Skin epidermis (tissue), 12 donors: ENCODE results near the gene SEC24C.
A peak's percentile ranks its signal among the peaks of the same experiment; 100 is the strongest.
"Not testable (repeated sequence)": the region's sequence is repeated elsewhere in the genome, so short reads cannot be mapped to it uniquely, and the experiment has no call there.

Experiments
- H3K27ac ChIP-seq, 21 experiments: fragments of 200-600 bp; sonication (generic) in 11 of 21; one replicate each; pipeline ENCODE4 v1.5.0; 2020; ENCODE audit warnings: mild to moderate bottlenecking in 3 of 21, inconsistent platforms in 2 of 21, moderate library complexity in 2 of 21
- H3K4me3 ChIP-seq, 7 experiments: fragments of 200-600 bp; sonication (generic) in 2 of 7; one replicate each; pipeline ENCODE4 v1.5.0; 2020; ENCODE audit warnings: inconsistent platforms in 2 of 7, mild to moderate bottlenecking in 2 of 7, moderate library complexity in 1 of 7

SEC24C gene

DNA sequence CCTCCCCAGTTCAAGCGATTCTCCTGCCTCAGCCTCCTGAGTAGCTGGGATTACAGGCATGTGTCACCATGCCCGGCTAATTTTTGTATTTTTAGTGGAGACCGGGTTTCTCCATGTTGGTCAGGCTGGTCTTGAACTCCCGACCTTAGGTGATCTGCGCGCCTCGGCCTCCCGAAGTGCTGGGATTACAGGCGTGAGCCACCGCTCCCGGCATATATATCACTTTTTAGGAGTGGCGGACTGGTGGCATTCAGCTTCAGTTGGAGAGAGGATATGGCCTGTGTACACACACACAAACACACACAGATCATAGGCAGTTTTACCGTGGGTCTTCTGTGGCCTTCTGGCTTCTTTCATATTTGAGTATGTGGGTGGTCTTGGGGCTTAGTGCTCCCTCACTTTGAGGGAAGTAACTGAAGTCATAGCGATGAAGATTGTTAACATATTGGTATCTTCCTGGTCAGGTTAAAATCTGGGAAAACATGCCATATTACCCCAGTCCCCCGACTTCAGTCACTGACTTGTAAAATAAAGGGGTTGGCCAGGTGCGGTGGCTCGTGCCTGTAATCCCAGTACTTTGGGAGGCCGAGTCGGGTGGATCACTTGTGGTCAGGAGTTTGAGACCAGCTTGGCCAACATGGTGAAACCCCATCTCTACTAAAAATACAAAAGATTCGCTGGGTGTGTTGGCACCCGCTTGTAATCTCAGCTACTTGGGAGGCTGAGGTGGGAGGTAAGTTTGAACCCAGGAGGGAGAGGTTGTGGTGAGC, 43.0 kb downstream of the SEC24C start:
- Histone ChIP-seq H3K27ac (peak overlapping the region in 4 of 21 experiments; percentile 89 to 97 (median 92)), H3K4me3 (peak overlapping the region in 4 of 7 experiments; percentile 70 to 99 (median 88))

DNA sequence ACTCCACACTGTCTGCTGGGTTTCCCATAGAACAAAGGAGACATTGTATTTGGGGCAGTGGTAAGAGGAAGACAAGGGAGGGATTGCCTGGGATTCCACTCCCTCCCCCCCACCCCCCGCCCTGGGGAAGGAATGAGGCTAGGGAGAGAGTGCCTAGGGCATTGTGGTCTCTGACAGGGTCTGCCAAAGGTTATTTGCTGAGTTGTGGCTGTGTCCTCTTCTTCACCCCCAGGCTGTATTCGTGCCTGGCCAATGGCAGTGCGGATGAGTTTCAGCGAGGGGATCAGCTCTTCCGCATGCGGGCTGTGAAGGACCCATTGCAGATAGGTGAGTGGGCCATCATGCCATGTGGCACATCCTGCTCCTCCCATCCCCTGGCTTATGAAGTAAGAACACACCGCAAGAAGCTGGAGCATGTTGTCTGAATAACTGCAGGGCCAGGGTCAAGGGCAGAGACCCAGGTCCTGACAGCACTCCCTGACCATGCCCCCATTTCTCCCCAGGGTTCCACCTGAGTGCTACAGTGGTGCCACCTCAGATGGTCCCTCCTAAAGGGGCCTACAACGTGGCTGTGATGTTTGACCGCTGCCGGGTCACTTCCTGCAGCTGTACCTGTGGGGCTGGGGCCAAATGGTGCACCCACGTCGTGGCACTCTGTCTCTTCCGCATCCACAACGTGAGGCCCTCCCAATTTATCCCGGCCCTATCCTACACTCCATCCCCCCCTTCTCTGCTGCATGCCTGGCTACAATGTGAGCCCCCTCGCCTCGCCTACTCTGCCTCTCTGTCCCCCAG, 44.9 kb downstream of the SEC24C start:
- Histone ChIP-seq H3K27ac (no peak overlapping the region), H3K4me3 (no peak overlapping the region)

- H3K4me3 ChIP-seq = no peak overlapping the region
- no peak overlapping the region for H3K27ac ChIP-seq
Observed at GRCh38 chr10:73789659-73790055, 45.5 kb downstream of the SEC24C start.

GRCh38 chr10:73790886-73791625, 46.9 kb downstream of the SEC24C start:
- Histone ChIP-seq H3K27ac (no peak overlapping the region), H3K4me3 (no peak overlapping the region)

GRCh38 chr10:73791871-73792400, 47.8 kb downstream of the SEC24C start:
- H3K27ac ChIP-seq = no peak overlapping the region

GRCh38 chr10:73793456-73793855, 49.3 kb downstream of the SEC24C start:
- Histone ChIP-seq H3K4me3 (no peak overlapping the region), H3K27ac (no peak overlapping the region)

More at GRCh38 chr10:73791871-73792400, 47.8 kb downstream of the SEC24C start:
- H3K4me3 ChIP-seq = no peak overlapping the region

DNA sequence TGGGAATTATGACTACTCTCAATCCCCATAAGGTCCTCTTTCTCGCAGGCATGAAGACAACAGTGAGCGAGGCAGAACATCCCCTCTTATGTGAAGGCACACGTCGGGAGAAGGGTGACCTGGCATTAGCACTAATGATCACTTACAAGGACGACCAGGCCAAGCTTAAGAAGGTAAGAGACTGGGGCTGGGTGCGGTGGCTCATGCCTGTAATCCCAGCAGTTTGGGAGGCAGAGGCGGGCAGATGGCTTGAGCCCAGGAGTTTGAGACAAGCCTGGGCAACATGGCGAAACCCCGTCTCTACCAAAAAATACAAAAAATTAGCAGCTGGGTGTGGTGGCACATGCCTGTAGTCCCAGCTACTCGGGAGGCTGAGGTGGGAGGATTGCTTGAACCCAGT, 51.3 kb downstream of the SEC24C start:
- not testable (repeated sequence) for H3K4me3 ChIP-seq, H3K27ac ChIP-seq

DNA sequence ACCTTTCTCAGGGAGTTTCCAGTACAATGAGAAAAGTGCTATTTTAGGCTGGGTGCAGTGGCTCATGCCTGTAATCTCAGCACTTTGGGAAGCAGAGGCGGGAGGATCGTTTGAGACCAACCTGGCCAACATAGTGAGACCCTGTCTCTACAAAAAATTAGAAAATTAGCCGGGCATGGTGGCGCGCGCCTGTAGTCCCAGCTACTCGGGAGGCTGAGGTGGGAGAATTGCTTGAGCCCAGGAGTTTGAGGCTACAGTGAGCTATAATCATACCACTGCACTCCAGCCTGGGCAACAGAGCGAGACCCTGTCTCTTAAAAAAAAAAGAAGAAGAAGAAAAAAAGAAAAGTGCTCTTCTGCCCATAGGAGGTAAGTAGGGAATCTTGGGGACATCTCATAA, 51.9 kb downstream of the SEC24C start:
- H3K4me3 ChIP-seq, H3K27ac ChIP-seq: not testable (repeated sequence)

DNA sequence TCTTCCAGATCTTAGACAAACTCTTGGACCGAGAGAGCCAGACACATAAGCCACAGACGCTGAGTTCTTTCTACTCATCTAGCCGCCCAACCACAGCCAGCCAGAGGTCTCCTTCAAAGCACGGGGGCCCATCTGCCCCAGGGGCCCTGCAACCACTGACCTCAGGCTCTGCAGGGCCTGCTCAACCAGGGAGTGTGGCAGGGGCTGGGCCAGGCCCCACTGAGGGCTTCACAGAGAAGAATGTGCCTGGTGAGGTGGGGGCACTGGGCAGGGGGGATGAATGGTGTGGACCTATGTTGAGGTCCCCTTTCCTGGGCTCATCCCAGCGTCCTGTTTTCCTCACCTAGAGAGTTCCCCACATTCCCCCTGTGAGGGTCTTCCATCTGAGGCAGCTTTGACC, 52.6 kb downstream of the SEC24C start:
- no peak overlapping the region for H3K4me3 ChIP-seq
- H3K27ac ChIP-seq = no peak overlapping the region

DNA sequence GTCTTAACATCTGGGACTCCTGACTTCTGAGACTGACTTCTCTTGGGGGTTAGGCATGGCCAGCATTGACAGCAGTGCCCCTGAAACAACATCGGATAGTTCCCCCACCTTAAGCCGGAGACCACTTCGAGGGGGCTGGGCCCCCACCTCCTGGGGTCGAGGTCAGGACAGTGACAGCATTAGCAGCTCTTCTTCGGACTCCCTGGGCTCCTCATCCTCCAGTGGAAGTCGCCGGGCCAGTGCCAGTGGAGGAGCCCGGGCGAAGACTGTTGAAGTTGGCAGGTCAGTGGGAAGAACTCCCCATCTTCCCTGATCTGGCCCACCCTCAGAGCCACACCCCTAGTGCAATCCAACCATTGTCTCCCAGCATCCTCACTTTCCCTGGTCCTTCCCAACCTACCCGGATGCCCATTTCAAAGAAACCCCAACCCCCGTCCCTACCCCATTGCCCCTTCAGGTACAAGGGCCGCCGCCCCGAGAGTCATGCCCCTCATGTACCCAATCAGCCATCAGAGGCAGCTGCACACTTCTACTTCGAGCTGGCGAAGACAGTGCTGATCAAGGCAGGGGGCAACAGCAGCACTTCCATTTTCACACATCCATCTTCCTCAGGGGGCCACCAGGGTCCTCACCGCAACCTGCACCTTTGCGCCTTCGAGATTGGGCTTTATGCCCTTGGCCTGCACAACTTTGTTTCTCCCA, 53.3 kb downstream of the SEC24C start:
- H3K4me3 ChIP-seq = no peak overlapping the region
- no peak overlapping the region for H3K27ac ChIP-seq

DNA sequence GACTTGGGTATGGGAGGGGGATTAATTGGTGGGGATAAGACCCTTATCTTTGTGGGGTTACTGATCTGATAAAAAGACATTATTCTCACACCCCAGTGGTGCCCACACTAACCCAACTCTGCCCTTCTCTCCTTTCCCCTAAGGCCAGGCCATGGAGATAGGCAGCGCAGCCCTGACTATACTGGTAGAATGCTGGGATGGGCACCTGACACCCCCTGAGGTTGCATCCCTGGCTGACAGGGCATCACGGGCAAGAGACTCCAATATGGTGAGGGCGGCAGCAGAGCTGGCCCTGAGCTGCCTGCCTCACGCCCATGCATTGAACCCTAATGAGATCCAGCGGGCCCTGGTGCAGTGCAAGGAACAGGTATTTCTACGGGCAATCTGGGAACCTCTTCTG, 53.9 kb downstream of the SEC24C start:
- no peak overlapping the region for H3K27ac ChIP-seq
- H3K4me3 ChIP-seq = no peak overlapping the region

- peak overlapping the region in 1 of 21 experiments; percentile 25 for H3K27ac ChIP-seq
- H3K4me3 ChIP-seq = no peak overlapping the region
Observed at GRCh38 chr10:73798927-73799560, 54.9 kb downstream of the SEC24C start.

GRCh38 chr10:73799899-73800559, 55.9 kb downstream of the SEC24C start:
- H3K4me3 ChIP-seq = no peak overlapping the region
- peak overlapping the region in 1 of 21 experiments; percentile 25 for H3K27ac ChIP-seq

GRCh38 chr10:73800560-73801252, 56.5 kb downstream of the SEC24C start:
- H3K4me3 ChIP-seq = no peak overlapping the region
- no peak overlapping the region for H3K27ac ChIP-seq

DNA sequence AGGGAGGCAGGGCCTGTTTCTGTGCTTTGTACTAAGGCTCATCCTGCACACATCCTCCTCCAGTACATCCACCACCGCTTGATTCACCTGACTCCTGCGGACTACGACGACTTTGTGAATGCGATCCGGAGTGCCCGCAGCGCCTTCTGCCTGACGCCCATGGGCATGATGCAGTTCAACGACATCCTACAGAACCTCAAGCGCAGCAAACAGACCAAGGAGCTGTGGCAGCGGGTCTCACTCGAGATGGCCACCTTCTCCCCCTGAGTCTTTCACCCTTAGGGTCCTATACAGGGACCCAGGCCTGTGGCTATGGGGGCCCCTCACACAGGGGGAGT, 57.0 kb downstream of the SEC24C start:
- Histone ChIP-seq H3K4me3 (no peak overlapping the region), H3K27ac (no peak overlapping the region)

GRCh38 chr10:73802276-73802991, 58.3 kb downstream of the SEC24C start:
- H3K27ac ChIP-seq = peak overlapping the region in 15 of 21 experiments; percentile 4 to 69 (median 27)
- H3K4me3 ChIP-seq = no peak overlapping the region

DNA sequence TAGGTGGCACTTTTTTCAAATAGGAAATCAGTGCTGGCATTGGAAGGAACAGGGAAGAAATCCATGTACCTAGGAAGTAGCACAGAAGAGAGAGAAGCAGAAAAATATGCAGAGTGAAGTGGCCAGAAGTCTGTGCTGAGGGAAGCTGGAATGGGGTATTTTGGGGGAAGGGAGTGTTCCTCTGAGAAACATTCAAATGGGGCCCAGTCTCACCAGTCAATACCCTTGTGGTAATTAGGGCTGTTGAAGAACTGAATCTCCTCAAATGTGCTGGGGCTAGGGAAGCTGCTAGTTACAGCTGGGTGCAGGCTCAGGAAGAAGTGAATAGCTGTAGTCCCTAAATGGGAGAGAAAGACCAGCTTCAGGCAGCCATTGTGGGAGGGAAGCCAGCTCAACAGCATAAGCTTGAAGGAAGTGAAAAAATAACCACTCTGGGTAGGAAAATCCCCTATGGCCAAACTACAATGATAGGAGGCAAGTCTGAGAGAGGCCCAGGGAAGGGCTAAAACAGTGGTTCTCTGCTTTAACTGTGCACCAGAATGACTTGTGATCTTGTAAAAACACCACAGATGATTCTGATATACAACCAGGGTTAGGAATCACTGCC, 59.6 kb downstream of the SEC24C start:
- Histone ChIP-seq H3K4me3 (no peak overlapping the region), H3K27ac (peak overlapping the region in 9 of 21 experiments; percentile 5 to 69 (median 37))
